Neutrophil (primary cell): ENCODE data around the gene IGSF9B.
"Not testable (repeated sequence)": the region's sequence is repeated elsewhere in the genome, so short reads cannot be mapped to it uniquely, and the experiment has no call there.

ENCODE experiments used
- H3K27ac ChIP-seq: fragments of 200-600 bp; sonication (generic); 2 replicates; pipeline ENCODE4 v1.5.1; 2016; ENCODE audit warnings: mild to moderate bottlenecking, moderate library complexity
- H3K27me3 ChIP-seq: fragments of 200-600 bp; sonication (generic); 2 replicates; pipeline ENCODE4 v1.6.0; 2016; ENCODE audit warnings: mild to moderate bottlenecking
- H3K36me3 ChIP-seq: fragments of 200-600 bp; sonication (generic); 2 replicates; pipeline ENCODE4 v1.5.1; 2017
- H3K4me1 ChIP-seq, 2 experiments: fragments of 200-600 bp in 1 of 2; sonication (generic) in 1 of 2; 1 replicate in 1 of 2; 2 replicates in 1 of 2; pipeline versions ENCODE4 v1.5.1 to v1.6.1; 2013 to 2016; ENCODE audit warnings: low read depth in 1 of 2, low read length in 1 of 2, mild to moderate bottlenecking in 1 of 2, moderate library complexity in 1 of 2; ENCODE audit not compliant: control insufficient read depth in 1 of 2, insufficient read depth in 1 of 2
- H3K4me3 ChIP-seq, 2 experiments: fragments of 200-600 bp in 1 of 2; sonication (generic) in 1 of 2; 1 replicate in 1 of 2; 2 replicates in 1 of 2; pipeline ENCODE4 v1.5.1; 2013 to 2016; ENCODE audit warnings: low read depth in 1 of 2, low read length in 1 of 2, mild to moderate bottlenecking in 1 of 2, moderate library complexity in 1 of 2
- H3K9me3 ChIP-seq: fragments of 200-600 bp; sonication (generic); 2 replicates; pipeline ENCODE4 v1.5.1; 2016
- TF ChIP-seq, protein P1 (sequence below): fragments of 200-600 bp; sonication (generic); IDR thresholded peaks from 2 replicates; pipeline ENCODE4 v1.5.1; 2016; ENCODE audit warnings: antibody characterized with exemption

IGSF9B gene, protein sequence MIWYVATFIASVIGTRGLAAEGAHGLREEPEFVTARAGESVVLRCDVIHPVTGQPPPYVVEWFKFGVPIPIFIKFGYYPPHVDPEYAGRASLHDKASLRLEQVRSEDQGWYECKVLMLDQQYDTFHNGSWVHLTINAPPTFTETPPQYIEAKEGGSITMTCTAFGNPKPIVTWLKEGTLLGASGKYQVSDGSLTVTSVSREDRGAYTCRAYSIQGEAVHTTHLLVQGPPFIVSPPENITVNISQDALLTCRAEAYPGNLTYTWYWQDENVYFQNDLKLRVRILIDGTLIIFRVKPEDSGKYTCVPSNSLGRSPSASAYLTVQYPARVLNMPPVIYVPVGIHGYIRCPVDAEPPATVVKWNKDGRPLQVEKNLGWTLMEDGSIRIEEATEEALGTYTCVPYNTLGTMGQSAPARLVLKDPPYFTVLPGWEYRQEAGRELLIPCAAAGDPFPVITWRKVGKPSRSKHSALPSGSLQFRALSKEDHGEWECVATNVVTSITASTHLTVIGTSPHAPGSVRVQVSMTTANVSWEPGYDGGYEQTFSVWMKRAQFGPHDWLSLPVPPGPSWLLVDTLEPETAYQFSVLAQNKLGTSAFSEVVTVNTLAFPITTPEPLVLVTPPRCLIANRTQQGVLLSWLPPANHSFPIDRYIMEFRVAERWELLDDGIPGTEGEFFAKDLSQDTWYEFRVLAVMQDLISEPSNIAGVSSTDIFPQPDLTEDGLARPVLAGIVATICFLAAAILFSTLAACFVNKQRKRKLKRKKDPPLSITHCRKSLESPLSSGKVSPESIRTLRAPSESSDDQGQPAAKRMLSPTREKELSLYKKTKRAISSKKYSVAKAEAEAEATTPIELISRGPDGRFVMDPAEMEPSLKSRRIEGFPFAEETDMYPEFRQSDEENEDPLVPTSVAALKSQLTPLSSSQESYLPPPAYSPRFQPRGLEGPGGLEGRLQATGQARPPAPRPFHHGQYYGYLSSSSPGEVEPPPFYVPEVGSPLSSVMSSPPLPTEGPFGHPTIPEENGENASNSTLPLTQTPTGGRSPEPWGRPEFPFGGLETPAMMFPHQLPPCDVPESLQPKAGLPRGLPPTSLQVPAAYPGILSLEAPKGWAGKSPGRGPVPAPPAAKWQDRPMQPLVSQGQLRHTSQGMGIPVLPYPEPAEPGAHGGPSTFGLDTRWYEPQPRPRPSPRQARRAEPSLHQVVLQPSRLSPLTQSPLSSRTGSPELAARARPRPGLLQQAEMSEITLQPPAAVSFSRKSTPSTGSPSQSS (N-terminal part only)

DNA sequence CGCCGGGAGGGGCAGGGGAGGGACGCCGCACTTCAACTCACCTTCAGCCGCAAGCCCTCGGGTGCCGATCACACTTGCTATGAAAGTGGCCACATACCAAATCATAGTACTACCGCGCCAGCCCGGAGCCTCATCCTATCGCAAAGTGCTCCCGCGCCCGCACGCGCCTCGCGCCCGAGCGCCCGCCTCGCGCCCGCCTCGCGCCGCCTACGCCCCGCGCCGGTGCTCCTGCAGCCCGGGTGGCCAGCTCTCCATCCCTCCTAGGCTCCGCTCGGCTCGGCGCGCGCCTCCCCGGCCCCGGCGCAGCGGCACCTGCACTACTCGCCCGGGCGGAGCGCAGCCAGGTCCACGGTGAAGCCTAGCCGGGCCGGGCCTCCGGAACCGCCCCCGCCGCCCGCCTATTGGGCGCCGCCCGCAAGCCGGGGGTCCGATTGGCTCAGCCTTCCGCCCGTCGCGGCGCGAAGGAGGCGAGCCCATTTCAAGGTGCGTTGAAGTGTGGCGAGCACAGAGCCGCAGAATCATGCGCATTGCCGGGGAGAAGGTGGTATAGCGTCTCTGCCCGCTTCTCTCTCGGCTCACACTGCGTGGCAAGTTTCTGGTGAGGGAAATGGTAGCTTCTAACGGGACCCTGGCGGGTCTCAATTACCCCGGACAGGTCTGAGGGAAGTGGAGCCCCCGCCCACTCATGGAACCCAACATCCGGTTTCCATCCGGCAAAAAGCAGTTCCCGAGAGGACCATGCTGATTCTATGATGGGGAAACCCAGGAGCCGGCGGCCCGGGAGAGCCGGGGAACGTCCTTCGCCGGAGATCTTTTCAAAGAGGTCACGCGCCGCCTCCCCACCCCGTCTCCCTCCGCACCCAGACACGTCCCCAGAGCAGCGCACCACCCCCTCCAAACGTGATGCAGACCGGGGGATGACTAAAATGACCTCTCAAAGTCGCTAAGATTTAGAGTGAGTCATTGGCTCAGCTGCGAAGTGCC, at the start of gene IGSF9B:
Gene IGSF9B, minus strand, starts transcription at position 319 of the 984 bp plus-strand sequence. Its CDS starts 214 bp downstream, at position 105.
- TF ChIP-seq, protein P1, sequence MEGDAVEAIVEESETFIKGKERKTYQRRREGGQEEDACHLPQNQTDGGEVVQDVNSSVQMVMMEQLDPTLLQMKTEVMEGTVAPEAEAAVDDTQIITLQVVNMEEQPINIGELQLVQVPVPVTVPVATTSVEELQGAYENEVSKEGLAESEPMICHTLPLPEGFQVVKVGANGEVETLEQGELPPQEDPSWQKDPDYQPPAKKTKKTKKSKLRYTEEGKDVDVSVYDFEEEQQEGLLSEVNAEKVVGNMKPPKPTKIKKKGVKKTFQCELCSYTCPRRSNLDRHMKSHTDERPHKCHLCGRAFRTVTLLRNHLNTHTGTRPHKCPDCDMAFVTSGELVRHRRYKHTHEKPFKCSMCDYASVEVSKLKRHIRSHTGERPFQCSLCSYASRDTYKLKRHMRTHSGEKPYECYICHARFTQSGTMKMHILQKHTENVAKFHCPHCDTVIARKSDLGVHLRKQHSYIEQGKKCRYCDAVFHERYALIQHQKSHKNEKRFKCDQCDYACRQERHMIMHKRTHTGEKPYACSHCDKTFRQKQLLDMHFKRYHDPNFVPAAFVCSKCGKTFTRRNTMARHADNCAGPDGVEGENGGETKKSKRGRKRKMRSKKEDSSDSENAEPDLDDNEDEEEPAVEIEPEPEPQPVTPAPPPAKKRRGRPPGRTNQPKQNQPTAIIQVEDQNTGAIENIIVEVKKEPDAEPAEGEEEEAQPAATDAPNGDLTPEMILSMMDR: no peak
- H3K36me3 ChIP-seq: no peaks in the 10 kb centered on the region
- no peak within 1 kb of the TSS for H3K27ac ChIP-seq
- H3K4me1 ChIP-seq: no peaks in the 10 kb centered on the region
- H3K27me3 ChIP-seq: peaks cover 89% of the 10 kb centered on the region
- H3K9me3 ChIP-seq: no peaks in the 10 kb centered on the region
- peak within 1 kb of the TSS in 1 of 2 experiments; percentile 24 for H3K4me3 ChIP-seq

DNA sequence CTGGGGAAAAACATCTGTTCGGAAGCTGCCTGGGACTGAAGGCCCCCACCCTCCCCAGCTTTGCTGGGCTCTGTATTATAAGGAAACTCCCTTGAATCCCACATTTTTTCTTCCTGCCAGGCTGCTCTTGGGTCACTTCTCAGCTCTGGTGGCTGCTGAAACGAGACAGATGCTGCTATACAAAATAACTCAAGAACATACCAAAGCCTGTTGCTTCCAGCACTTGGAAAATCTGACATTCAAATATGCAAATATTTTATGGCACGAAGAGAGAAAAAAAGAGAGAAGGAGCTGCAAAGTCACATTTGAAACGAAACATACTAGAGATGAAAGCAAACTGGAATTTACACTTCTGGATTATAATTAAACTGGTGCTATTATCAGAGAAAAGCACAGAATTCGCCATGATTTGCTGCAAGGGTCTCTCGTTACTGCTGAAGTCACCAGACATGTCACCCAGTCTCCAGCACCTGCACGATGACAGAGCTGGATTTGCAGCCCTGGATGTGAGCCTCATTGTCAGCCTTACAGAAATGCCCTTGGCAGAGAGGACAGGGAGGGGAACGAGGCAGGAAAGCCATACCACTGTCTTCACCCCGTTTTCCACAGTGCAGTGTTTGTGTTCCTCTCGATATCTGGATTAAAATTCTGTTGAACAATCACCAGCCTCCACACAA, 47.9 kb upstream of the IGSF9B start:
- H3K4me1 ChIP-seq: no peaks in the 10 kb centered on the region
- H3K9me3 ChIP-seq: no peaks in the 10 kb centered on the region
- H3K36me3 ChIP-seq: no peaks in the 10 kb centered on the region
- H3K27me3 ChIP-seq: peaks cover 7% of the 10 kb centered on the region
- H3K27ac ChIP-seq: no peak overlapping the region
- TF ChIP-seq, protein P1: no peak
- H3K4me3 ChIP-seq: no peak overlapping the region

DNA sequence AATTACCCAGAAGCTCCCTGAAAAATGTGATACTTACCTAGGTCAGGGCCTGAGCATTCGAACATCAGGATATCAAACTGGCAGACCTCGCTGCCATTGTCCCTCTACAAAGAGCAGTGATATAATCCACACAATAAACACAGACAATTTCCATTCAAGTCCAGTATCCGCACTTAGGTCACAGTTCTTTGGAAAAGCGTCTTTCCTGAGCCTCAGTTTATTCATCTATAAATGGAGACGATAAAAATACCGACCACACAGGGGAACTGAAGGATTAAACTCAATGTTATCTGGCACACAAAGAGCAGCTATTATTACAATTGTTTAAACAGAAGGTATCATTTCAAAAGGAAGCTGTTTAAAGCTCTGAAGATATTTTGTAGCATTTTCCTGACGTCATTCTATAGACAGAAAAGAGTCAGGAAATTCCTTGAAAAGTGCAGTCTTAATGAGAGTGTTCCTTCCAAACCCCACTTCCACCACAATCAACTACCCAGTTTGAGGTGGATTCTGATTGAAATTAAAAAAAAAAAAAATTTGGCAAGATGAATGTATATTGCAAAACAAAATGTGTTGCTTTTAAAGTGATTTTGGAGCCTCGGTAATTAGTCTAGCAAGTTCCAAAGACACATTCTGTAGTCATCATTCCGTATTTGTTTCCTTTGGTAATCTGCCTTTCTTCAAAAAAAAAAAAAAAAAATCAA, 47.2 kb upstream of the IGSF9B start:
- Histone ChIP-seq H3K4me1 (no peaks in the 10 kb centered on the region), H3K4me3 (no peak overlapping the region), H3K27me3 (peaks cover 5% of the 10 kb centered on the region), H3K36me3 (no peaks in the 10 kb centered on the region), H3K27ac (no peak overlapping the region), H3K9me3 (no peaks in the 10 kb centered on the region)
- TF ChIP-seq, protein P1: no peak

DNA sequence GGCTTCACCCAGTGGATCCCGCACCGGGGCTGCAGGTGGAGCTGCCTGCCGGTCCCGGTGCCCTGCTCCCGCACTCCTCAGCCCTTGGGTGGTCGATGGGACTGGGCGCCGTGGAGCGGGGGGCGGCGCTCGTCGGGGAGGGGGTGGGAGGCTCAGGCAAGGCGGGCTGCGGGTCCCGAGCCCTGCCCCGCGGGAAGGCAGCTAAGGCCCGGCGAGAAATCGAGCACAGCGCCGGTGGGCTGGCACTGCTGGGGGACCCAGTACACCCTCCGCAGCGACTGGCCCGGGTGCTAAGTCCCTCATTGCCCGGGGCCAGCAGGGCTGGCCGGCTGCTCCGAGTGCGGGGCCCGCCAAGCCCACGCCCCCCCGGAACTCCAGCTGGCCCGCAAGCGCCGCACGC, 46.1 kb upstream of the IGSF9B start:
- H3K27me3 ChIP-seq, H3K36me3 ChIP-seq, H3K4me3 ChIP-seq, H3K27ac ChIP-seq, H3K9me3 ChIP-seq, H3K4me1 ChIP-seq: not testable (repeated sequence)

DNA sequence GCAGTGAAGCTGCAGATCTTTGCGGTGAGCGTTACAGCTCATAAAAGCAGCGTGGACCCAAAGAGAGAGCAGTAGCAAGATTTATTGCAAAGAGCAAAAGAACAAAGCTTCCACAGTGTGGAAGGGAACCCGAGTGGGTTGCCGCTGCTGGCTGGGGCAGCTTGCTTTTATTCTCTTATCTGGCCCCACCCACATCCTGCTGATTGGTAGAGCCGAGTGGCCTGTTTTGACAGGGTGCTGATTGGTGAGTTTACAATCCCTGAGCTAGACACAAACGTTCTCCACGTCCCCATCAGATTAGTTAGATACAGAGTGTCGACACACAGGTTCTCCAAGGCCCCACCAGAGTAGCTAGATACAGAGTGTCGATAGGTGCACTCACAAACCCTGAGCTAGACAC, 45.6 kb upstream of the IGSF9B start:
- not testable (repeated sequence) for H3K9me3 ChIP-seq, H3K4me1 ChIP-seq, H3K27me3 ChIP-seq, H3K27ac ChIP-seq, H3K4me3 ChIP-seq, H3K36me3 ChIP-seq
